ENCODE data around the gene TMBIM6. TPM values are rescaled to one million over a fixed set of nuclear protein-coding genes. Genes with fewer than 3 reads are reported as not detected.

TMBIM6 gene
- total RNA-seq, 1 donor from 2014 or later = 1,081 TPM

DNA sequence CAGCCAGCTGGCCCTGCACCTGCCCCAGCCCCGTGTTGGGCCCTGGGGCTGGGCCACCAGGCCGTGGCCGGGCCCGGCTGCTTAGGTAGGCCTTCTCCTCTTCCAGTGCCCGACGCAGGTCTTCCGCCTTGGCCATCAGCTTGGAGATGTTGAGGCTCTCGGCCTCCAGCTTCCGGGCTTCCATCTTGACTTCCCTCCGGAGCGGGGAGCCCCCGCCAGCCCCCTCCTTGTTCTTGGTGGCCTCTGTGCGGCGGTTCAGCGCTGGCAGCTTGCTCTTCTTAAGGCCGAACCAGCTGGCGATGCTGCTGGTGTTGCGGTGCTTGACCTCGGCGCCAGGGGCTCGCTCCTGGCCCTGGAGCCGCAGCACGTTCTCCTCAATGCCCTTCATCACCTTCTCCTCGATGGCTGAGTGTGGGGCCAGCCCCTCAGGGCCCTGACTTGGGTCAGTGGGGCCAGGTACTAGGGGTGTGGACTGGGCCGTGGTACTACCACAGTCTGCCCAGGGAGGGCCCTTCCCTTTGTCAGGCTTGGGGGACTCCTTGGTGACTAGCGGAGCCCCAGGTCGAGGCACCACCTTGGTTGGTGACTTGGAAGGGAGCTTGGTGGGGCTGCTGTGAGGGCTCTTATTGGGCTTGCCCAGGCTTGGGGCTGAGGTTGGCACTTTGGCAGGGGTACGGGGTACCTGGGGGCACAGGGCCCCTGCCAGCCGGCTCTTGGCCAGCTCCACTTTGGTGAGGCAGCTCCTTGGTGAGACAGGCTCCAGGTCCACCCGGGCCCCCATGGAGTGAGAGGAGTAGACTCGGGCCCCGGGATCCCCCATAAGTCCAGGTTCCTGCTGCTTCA lies 53.7 kb downstream of the TMBIM6 start:
- ATAC-seq (no peak), DNase-seq (ENCODE audit: low spot score) (no peak)

DNA sequence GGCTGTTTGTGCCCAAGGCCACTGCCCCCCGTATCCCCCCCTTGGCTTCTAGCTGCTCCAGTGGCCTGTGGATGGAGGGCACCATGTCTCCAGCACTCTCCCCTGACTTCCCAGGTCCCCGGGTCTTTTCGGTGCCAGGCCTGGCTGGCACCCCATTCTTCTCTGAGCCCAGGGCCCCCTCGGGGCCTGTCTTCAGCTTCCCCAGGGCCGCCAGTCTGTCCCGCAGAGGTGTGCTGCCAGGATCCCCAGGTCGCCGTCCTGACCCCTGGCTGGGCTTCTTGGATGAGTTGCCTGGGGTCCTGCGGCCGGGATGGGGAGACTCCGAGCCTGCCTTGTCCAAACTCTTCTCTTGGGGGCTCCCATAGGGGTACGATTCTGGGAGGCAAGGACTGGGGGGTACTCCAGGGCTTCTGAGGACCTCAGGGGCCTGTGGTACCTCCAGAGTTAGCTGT lies 54.3 kb downstream of the TMBIM6 start:
- DNase-seq (ENCODE audit: low spot score) (no peak), ATAC-seq (no peak)

DNA sequence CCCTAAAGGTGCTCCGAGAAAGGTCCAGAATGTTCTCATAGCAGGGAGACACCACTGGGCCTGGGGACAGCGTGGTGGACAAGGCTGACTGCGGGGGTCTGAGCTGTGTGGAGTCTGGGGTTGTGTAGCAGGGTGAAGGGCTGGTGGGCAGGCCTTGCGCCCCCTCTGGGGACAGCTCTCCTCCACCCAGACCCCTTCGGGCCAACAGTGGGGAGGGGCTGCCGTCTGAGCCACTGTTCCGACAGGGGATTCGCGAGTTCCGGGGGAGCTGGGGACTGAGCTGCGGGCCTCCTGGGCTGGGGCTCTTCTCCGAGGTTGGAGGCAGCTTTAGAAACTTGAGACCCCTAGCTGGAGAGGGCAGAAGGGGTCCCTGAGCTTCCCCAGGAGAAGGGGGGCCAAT lies 54.8 kb downstream of the TMBIM6 start:
- ATAC-seq (no peak), DNase-seq (ENCODE audit: low spot score) (no peak)

DNA sequence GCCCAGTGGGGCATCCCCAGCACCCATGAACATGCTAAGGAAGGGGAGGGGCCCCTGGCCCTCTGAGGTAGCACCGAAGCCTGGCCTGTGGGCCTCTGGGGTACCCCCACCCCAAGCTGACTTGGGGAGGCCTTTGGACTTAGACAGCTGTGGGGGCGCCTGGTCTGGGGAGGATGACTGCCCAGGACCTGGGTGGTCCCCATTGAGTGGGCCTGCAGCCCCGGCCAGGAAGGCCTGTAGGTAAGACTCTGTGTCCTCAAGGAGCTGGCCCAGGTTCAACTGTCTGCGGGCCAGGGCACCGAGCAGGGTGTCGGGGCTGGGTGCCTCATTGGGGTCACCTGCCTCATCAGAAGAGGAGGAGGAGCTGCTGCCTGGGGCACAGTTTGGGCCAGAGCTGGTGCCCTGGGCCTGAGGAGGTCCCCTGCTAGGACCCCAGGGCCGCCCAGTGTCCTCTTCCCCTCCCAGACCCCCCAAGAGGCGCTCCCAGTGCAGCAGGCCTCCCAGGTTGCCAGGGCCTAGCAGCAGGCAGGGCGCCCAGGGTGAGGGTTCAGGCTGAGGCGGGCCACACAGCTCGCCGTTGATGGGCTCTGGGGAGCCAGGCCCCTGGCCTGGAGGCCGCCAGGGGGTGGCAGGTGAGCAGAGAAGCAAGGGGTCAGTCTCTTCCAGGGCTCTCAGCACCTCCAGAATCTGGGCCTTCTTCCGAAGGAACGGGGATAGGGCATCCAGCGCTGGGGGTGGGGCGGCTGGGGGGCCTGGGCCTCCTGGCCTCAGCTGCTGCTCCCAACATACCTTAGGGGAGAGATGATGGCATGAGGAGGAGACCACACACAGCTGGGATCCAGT lies 55.5 kb downstream of the TMBIM6 start:
- ATAC-seq = no peak
- no peak for DNase-seq (ENCODE audit: low spot score)

DNA sequence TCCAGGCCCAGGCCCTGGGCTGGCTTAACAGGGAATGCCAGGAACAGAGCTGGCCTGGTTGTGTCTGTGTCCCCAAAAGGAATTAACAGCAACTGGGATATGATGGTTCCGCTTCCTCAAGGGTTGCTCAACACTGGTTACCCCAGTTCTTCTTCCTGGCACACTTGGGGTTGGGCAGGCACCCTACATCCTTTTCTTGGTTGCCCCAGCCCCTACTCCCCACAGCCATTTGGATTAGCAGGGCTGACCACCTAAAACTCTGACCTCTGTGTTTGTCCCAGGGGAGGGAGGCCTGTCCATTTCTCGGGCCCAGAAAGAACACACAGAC lies 56.1 kb downstream of the TMBIM6 start:
- DNase-seq (ENCODE audit: low spot score) = no peak
- ATAC-seq = no peak

DNA sequence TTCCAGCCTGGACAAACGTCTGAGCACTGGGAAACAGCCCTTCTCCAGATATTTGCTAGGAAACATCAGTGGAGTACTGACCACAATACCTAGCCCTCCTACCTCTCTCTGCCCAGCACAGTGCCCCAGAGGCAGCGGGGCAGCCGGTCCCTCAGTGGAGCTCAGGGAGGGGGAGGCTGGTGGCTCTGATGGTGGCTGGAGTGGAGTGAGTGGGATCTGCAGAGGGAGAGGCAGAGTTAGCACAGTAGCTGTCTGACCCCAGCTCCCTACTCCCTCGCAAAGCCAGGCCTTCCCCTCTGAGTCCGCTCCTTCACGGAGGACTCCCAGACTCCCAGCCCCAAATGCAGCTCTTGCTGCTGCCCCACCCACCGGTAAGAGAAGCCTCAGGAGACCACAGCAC lies 56.9 kb downstream of the TMBIM6 start:
- ATAC-seq = no peak
- DNase-seq (ENCODE audit: low spot score) = no peak

DNA sequence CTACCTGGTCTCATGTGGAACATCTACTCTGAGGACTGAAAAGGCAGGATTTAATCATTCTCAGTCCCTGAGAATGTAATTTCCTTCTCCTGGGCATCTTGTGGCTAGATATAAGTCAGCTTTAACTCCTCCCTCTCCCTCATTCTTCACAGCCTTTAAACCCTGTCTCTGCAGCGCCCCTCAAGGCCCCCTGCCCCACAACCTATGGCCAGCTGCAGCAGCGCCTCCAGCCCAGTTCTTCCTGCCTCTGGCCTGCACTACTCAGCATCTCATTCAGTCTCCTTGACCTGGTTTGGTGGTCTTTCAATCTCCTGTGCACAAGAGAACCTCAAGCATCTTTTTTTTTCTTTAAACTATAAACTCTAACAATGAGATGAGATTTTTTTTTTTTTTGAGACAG lies 57.6 kb downstream of the TMBIM6 start:
- DNase-seq (ENCODE audit: low spot score) (no peak), ATAC-seq (no peak)

DNA sequence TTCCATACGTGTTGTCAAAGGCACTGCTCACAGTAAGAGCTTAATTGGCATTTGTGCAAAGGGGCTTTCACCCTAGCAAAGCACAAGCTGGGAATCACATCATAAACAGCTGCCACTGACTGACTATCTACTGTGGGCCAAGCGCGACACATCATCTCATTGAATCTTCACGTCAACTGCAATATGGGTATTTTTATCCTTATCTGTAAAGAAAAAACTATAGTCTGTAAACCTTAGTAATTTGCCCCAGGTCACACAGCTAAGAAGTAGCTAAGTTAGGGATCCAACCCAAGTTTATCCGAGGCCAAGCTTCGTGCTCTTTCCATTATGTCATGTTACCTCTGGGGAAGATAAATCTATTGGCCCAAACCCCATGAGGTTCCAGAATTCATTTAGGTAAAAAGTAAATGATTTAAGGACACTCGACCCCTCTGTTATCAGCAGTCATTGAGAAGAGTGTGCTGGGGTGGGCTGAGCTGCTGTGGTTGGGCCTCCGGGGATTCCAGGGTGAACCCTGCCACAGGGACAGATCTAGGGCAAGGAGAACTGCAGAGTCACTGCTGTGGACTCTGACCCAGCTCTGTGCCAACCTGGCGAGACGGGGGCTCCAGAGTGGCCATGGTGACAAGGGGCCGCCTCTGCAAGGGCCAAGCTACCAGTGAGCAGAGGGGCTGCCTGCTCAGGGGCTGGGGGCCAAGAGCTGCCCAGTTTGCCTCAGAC lies 59.2 kb downstream of the TMBIM6 start:
- DNase-seq (ENCODE audit: low spot score) = peak; percentile 62

DNA sequence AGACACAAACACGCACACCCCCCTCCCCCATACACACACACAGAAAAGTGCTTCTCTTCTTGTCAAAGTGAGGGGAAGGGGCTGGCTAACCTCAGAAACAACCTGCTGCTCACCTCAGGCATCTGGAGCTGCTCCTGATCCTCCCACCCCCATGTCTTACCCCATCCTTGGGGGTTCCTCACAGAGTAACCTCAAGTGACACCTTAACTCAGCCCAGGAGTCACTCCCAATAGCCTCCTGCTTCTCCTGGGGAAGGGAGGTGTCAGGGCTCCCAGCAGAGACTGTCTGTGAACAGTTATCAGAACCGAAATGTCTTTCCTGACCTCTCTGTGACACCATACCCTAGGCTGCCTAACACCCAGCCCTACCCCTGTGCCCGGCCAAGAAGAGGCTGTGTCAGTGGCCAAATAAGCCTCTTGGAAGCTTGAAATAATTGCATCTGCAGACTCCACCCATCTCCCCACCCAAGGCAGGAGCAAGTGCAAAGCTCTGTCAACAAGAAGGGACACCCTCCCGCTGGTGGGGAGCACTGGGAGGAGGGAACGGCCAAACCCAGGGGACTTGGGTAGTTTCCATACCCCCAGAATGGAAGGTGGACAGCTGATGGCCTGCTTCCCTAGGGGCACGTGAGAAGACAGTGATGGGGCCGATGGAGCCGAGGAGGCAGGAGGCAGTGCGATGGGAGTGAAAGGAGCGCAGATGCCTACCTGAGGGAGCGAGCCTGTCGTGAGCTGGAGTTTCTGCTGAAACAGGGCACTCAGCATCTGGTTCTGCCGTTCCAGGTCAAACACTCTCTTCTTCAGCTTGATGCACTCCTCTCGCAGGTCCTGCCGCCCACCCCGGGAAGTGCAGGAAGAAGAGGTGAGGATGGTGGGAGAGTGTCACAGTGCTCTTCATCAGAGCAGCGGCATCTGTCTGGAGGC lies 60.0 kb downstream of the TMBIM6 start:
- DNase-seq (ENCODE audit: low spot score) = no peak
- peak; percentile 37 for ATAC-seq

More for the DNA sequence above, 59.2 kb downstream of the TMBIM6 start:
- ATAC-seq = peak; percentile 89

DNA sequence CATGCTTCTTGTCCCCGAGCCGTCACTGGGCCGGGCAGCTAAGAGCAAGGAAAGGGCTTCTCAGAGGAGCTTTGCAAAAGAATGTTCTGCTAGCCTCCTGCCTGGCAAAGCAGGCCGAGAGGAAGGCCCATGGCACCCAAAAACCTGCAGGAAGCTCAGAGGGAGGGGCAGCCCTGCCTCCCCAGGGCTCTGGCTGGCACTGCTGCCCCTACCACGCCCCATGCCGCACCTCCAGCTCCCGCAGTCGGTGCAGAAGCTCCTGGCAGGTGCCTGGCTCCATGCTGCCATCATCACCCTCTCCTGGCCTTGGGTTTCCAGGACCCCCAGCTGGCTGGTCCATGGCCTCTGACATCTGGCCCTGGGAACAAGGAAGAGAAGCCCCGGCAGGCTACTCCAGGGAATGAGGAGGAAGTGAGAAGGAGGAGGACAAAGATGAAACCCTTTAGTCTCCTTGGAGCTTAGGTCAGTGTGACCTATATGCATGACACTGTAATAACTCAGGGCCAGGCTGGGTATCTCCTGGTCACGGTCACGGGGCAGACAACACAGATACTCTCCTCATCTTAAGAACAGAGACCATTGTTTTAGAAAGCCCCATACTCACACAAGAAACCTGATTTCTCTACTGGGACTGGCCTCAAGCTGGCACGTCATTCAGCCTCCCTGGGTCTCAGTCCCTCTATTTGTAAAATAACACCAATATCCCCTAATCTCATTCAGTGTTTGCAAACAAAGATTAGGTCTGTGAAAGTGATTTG lies 62.5 kb downstream of the TMBIM6 start:
- ATAC-seq = no peak
- DNase-seq (ENCODE audit: low spot score) = no peak

DNA sequence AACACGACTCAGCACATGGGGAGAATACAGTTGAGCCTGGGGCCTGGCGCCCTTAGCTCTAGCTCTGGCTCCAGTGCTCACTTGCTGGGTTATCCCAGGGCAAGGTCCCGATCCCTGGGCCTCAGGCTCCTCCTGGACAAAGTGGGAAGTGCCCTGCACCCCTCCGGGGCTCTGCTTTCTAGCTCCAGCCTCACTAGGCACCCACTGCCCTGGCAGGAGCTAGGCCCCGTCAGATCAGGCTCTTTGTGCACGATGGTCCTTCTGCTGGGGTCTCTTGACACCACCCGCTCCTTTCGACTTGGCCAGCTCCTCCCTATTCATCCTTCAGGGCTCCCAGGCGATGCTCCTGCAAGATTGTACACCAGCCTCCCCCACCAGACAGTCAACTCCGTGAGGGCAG lies 63.5 kb downstream of the TMBIM6 start:
- no peak for DNase-seq (ENCODE audit: low spot score)

DNA sequence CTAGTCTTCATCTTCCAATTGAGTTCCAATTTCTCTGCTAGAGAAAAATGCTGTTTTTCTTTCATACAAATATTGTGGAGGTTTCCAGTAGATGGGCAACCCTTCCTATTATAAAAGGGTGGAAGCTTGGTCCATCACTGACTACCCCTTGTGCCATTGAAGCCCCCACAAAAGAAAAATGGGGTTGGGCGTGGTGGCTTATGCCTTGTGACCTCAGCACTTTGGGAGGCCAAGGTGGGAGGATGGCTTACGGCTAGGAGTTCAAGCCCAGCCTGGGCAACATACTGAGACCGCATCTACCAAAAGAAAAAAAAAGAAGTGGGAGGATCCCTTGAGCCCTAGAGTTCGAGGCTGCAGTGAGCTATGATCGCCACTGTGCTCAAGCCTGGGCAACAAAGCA lies 64.1 kb downstream of the TMBIM6 start:
- DNase-seq (ENCODE audit: low spot score) (no peak), ATAC-seq (no peak)

More for the DNA sequence above, 63.5 kb downstream of the TMBIM6 start:
- no peak for ATAC-seq

DNA sequence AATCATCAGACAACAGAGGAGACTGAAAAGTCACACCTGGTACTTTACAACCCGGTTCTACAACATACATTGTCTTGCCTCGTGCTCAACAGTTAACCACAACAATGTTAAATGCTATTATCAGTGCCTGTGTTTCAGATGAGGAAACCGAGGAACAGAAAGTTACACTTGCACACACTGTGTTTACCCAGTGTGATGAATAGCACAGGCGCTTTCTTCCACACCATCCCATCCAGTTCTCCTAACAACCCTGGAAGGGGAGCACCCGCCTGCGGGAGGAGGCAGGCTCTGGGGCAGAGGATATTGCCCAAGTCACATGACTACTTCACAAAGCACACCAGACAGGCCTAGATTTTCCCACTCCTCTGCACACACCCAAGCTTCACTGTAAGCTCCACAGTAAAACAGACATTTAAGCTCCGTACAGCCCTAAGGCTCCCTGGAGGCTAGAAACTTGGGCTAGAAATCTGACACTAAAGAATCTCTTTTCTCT lies 65.0 kb downstream of the TMBIM6 start:
- DNase-seq (ENCODE audit: low spot score) (no peak), ATAC-seq (no peak)

DNA sequence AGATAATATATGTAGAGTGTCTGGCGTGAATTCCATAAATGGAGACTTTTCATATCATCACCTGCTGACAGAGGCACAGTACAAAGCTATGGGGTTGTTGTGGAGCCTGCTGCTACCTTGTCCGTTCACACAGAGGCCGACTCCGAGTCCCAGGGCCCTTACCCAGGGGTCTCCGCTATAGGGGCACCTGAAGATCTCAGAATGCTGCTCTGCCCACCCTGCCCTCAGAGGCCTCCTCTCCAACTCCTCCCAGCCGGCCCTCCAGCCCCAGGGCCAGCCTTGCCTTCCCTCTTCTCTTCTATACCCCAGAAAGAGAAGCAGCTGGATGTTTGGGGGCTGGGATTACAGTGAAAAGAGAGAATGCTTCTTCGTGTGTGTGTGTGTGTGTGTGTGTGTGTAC lies 65.5 kb downstream of the TMBIM6 start:
- DNase-seq (ENCODE audit: low spot score) = no peak
- no peak for ATAC-seq

DNA sequence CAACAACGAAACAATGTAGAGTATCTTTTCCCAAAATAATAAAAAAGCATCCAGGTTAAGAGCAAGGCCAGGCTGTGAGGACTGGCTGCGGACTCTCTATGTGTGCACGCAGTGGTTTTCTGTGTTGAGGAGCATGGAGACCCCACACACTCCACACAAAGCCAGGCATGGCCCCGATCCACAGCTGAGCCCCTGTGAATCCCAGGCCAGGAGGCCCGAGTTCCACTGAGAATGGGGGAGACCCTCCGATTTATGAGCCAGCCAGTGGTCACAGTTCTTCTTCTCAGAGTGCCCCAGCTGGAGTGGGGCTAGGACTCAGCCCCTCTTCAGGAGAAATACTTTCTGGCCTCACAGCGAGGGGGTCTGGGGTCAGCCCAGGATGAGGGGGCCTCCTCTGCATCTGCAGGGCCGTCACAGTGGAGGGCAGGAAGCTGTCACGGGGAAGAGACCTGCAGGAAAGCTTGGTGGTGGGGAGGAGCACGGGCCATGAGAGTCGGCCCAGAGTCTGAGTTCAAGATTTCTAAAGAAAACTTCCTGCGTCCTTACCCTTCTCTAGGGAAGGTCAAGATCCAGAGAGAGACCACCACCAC lies 66.7 kb downstream of the TMBIM6 start:
- ATAC-seq (no peak), DNase-seq (ENCODE audit: low spot score) (no peak)

DNA sequence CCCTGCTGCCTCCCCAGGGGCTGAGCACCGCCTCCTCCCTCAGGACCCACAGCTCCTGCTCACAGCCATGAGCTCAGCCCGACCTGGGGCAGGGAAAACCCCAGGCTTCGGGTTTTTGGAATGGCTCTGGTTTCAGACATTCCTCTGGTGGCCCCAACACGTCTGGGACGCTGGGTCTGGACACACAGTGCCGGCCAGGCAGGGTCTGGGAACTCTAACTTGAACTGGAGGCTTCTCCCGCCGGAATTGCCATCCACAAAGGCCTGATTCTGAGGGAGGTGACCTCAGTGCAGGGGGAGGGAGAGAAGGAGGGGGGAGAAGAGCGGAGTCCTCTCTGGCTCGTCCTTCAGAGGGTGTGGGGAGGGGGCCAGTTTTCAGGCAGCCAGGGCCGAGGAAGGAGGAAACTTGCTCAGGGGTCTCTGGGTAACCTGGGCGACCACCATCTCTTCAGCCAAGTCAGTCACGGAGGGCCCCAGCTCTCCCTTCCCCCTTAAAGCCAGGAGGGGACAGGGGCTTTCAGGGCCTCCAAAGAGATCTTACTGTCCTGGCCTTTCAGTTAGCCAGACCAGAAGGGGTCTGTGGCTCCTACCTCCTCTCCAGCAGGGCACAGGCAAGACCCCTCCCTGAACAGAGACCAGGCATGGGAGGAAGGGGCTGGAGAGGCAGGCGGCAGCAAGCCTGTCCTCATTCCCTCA lies 67.5 kb downstream of the TMBIM6 start:
- no peak for DNase-seq (ENCODE audit: low spot score)
- peak; percentile 49 for ATAC-seq

DNA sequence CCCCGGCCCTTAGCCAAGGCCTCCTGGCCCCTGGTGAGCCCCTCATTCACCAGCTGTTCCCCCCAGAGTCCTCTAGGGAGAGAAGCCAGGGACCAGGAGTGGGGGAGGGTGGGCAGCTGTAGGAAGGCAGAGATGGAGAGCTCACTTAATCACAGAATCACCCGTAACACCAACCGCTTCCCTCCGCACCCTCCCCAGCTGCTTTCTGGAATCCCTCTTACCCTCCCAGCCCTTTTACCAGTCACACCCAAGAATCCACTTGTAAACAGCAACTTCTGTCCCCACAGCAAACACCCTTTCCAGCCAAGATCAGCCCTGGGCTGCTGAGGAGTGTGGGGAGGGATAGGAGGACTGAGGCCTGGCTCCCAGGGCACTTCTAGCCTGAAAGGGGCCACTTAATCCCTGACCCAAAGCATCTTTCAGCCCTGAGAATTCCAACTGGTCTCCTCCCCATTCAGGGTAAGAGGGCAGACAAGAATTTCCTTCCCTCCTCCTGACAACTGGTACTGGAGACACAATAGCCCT lies 68.1 kb downstream of the TMBIM6 start:
- DNase-seq (ENCODE audit: low spot score) (no peak), ATAC-seq (no peak)

DNA sequence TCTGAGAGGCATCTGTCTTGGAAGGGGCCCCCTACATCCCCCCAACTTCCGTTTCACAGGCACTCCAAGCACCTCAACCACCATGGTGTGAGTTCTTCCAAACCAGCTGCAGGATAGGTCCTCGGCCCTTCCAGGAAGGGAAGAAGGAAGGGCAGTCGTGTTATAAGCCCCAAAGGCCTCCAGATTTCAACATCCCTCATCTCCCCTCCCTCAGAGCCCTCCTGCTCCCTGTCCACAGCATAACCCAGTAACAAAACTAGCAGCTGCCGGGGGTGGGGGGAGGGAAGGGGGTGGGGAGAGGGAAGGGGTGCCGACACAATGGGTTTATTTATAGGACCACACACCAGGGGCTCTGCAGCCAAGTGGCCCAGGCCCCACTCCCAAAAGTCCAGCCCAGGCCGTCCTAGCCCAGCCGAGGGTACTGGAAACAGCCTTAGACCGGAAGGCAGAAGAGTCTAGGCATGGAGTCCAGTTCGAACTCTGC lies 68.6 kb downstream of the TMBIM6 start:
- DNase-seq (ENCODE audit: low spot score) (no peak), ATAC-seq (no peak)
